HG03064 (cell line): ENCODE results near the gene HAVCR1.
A peak's percentile ranks its signal among the peaks of the same experiment; 100 is the strongest.
"Not testable (repeated sequence)": the region's sequence is repeated elsewhere in the genome, so short reads cannot be mapped to it uniquely, and the experiment has no call there.

Experiments used
- ATAC-seq: cut with Tn5 transposase; IDR thresholded peaks from one replicate; pipeline ENCODE4 v1.9.1; 2021; ENCODE audit warnings: low read depth; ENCODE audit not compliant: unreplicated experiment

The HAVCR1 gene

DNA sequence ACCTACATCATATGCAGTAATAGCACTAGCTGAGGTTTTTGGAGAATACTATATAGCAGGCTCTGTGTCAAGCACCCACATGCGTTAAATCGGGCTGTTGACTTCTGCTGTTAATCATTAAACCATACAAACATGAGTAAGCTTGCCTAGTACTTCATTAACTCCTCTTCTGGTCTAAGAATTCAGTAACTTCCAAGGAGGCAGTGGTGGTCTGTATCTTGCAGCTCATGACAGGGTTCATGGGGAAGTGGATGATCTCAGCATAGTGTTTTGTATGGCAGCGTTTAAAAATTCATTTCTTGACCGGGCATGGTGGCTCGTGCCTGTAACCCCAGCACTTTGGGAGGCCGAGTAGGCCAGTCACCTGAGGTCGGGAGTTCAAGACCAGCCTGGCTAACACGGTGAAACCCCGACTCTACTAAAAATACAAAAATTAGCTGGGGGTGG, at the start of gene HAVCR1:
TSS of gene HAVCR1 (minus strand) at position 24 of the 447 bp plus-strand sequence. CDS start 1,173 bp downstream, outside the sequence.
- ATAC-seq = no peak

- no peak for ATAC-seq
Measured at GRCh38 chr5:157107508-157107907, 48.6 kb upstream of the HAVCR1 start.

DNA sequence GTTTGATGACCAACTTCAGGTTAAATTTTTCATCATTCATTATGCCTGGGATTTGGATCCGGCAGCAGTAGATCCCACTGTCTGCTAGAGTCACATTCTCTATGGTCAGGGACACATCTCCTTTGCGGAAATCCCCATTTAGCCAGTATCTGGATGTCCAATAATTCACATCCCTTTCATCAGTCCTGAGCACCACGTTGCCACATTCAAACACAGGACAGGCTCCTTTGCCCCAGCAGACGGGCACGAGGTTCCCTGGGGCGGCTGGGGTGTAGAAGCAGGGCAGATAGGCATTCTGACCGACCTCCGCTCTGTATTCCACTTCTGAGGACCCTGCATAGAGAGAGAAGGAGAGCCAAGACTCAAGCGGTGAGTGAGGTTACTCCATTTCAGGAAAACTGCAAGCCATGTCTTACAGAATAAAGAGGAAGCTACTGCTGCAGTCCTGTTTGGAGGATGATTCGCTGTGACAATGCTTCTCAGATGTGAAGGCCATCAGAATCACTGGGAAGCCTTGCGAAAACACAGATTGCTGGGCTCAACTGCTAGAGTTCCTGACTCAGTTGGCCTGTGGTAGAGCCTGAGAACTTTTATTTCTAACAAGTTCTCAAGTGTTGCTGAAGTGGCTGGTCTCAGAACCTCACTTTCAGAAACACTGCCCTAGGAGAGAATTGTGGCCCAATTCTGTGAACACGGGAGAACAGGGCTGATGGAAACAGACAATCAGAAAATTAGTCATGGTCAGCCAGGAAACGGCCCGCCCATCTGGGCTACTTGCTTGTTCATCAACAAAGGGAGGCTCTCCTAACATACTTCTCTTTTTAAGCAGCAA, 47.9 kb upstream of the HAVCR1 start:
- ATAC-seq = no peak

DNA sequence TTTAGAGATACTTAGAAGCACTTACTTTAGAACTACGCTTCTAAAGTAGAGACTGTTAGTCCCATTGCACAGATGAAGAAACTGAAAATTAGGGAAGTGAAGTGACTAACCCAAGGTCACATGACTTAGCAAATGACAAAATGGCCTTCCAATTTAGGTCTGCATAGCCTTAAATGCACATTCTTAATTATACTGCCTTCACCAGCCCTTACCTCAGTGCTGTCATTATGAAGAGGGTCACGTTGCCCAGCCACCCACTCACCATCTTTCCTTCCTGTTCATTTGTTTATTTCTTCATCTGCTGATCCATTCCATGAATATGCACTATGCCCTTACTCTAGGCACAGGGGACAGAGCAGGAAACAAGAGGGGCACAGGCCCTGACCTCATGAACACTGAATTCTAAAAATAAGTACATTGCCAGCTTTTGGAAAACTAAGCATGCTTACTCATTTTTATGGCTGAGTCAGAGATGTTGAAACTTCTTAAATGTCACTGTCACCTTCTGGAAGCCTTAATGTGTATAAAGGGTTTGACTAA, 41.3 kb upstream of the HAVCR1 start:
- ATAC-seq = no peak

GRCh38 chr5:157088342-157088990, 29.6 kb upstream of the HAVCR1 start:
- peak; percentile 82 for ATAC-seq

DNA sequence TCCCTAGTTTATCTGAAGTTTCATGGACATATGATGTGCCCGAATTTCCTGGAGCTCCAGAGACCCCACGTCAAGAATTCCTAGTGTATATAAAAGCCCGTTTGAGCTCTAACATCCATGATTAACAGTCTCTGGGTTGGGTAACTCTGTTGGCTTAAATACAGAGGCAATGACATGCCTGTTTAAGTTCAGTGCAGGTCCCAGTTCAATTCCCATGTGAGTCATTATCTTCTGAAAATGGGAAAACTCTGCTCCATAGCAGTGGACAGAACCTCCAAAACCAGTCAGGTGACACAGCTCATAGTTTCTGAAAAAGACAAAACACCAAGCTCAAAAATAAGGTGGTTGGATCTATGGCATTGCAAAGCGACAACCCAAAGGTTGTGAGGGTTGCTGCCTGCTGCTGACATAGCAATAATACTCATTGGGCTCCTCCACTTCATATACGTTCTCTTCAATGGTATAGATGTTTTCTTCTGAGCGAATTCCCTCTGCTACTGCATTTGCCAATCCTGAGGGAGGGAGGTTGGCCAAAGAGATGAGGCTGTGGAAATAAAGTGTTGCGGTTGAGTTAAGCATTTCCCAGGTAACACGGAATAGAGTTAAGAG, 27.9 kb upstream of the HAVCR1 start:
- no peak for ATAC-seq

DNA sequence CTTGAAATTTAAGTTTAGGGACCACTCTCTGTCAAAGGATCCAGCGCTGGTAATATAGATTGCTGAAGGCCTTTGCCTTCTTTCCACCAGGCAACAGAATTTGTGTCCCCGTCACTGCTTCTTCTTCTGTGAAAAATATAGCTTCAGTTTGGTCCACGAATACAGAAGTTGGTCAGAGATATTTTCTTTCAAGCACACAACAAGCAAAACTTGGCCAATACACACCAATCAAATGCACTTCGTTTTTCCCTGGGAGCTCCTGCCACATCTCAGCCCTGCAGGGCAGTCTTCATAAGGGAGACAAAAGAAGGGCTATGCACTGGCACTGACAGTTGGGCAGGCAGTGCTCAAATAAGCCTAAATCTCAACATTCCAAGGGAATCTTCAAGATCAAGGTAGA, 27.0 kb upstream of the HAVCR1 start:
- ATAC-seq = no peak

GRCh38 chr5:157080286-157080685, 21.4 kb upstream of the HAVCR1 start:
- no peak for ATAC-seq

- ATAC-seq = no peak
Measured at GRCh38 chr5:157076558-157076957, 17.6 kb upstream of the HAVCR1 start.

DNA sequence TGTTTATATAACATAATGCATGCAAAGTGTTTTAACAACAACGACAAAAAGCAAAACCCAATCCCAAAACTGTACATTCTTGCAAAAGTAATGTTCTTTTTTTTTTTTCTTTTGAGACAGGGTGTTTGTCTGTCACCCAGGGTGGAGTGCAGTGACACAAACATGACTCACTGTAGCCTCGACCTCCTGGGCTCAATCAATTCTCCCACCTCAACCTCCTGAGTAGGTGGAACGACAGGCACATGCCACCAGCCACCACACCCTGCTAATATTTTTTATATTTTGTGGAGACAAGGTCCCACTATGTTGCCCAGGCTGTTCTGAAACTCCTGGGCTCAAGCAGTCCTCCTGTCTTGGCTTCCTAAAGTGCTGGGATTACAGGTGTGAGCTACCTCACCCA, 13.6 kb upstream of the HAVCR1 start:
- no peak for ATAC-seq

GRCh38 chr5:157069949-157070348, 11.0 kb upstream of the HAVCR1 start:
- no peak for ATAC-seq

GRCh38 chr5:157068785-157069184, 9.9 kb upstream of the HAVCR1 start:
- ATAC-seq = no peak

DNA sequence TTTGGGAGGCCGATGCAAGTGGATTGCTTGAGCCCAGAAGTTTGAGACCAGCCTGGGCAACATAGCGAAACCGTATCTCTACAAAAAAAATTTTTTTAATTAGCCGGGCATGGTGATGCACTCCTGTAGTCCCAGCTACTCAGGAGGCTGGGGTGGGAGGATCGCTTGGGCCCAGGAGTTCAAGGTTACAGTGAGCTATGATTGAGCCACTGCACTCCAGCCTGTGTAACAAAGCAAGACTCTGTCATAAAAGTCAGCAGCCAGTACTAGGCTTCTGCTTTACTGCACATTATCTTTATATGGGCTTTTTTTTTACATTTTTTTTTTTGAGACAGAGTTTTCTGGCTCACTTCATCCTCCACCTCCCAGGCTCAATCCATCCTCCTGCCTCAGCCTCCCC, 9.4 kb upstream of the HAVCR1 start:
- ATAC-seq = no peak

DNA sequence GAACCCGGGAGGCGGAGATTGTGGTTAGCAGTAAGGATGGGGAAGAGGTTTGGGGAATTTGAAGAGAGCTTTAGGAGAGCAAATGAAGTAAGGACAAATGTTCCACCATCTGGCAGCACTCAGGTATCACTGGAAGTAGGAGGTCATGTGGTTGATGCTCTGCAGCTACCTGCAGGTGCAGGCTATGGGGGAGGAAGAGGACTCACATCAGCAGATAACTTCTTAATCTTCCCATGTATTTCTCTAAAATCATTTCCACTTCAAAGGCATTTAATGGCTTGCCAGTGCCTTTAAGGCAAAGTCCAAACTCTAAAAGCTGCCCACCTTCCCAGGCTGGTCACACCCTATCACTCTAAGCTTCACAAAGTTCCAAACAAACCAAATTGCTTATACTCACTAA, 8.1 kb upstream of the HAVCR1 start:
- ATAC-seq = no peak

DNA sequence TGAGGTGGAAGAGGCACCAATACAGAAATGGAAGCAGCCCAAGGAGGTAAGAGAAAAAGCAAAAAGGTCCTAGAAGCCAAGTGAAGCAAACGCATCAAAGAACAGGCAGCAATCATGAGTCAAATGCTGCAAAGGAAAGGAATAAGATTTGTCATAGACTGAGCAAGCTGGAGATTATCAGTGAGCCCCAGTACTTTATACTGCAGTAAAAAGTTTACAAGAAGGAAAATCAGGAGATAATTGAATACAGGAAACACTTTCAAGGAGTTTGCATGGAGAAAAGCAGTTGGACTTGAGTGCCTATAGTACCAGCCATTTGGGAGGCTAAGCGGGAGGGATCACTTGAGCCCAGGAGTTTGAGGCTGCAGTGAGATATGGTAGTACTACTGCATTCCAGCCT, 7.2 kb upstream of the HAVCR1 start:
- no peak for ATAC-seq

DNA sequence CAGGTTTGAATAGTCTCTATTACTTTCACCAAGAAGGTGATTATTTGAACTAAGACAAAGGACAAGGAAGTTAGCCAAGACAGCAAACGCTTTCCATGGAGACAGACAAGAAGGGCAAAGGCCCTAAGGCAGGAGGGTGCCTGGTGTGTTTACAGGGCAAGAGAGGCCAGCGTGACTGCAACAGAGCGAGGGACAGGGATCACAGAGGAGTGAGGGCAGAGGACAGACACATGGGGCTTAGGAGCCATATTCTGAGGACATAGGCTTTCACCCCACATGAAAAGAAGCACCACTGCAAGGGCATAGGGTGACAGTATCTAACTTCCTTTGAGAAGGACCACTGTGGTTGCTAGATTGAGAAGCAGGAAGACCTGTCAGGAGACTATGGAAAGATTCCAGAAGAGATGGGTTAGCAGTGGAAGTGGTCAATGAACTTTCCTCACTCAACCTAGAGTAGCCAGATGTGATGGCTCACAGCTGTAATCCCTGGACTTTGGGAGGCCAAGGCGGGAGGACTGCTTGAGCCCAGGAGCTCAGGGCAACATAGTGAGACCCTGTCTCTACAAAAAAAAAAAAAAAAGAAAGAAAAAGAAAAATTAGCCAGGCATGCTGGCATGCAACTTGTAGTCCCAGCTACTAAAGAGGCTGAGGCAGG, 5.0 kb upstream of the HAVCR1 start:
- no peak for ATAC-seq

GRCh38 chr5:157059891-157060290, 975 bp upstream of the HAVCR1 start:
- ATAC-seq = no peak

GRCh38 chr5:157057459-157058370, 1.2 kb downstream of the HAVCR1 start:
- ATAC-seq = no peak

DNA sequence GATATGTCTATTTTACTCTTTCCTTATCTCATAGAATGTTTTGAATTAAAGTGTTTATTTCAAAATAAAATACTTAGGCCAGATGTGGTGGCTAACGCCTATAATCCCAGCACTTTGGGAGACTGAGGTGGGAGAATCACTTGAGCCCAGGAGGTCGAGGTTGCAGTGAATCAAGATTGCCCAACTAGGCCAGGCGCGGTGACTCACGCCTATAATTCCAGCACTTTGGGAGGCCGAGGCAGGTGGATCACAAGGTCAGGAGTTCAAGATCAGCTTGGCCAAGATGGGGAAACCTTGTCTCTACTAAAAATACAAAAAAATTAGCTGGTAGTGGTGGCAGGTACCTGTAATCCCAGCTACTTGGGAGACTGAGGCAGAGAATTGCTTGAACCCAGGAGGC, 2.1 kb downstream of the HAVCR1 start:
- not testable (repeated sequence) for ATAC-seq
